Natural killer cell (primary cell): ENCODE data around the gene COP1. TPM values are rescaled to one million over a fixed set of nuclear protein-coding genes. Genes with fewer than 3 reads are reported as not detected.
A peak's percentile ranks its signal among the peaks of the same experiment; 100 is the strongest.
"Not testable (repeated sequence)": the region's sequence is repeated elsewhere in the genome, so short reads cannot be mapped to it uniquely, and the experiment has no call there.

Source experiments
- ATAC-seq, 3 donors: fragments of 150-1000 bp in 2 of 3; fragments of 200-7000 bp in 1 of 3; cut with Tn5 transposase; 1 replicate in 1 of 3; 2 replicates in 2 of 3; pipeline ENCODE4 v1.10.0; 2021; ENCODE audit warnings: mild to moderate bottlenecking in 2 of 3, moderate library complexity in 2 of 3
- DNase-seq, 2 donors: peaks; one replicate each; pipeline versions ENCODE4 v3.0.0 to v3.0.0-alpha.2; 2013 to 2021; ENCODE audit warnings: mixed read lengths in 1 of 2
- H3K27ac ChIP-seq: one replicate; pipeline ENCODE4 v1.5.1; 2013; ENCODE audit warnings: mild to moderate bottlenecking, low read length
- H3K27me3 ChIP-seq: one replicate; pipeline ENCODE4 v1.6.1; 2013; ENCODE audit warnings: low read length; ENCODE audit not compliant: control insufficient read depth, insufficient read depth
- H3K36me3 ChIP-seq: one replicate; pipeline ENCODE4 v1.6.1; 2013; ENCODE audit warnings: low read length; ENCODE audit not compliant: control insufficient read depth, insufficient read depth
- H3K4me1 ChIP-seq: one replicate; pipeline ENCODE4 v1.6.1; 2013; ENCODE audit warnings: low read length; ENCODE audit not compliant: control insufficient read depth, insufficient read depth
- H3K4me3 ChIP-seq: one replicate; pipeline ENCODE4 v1.5.1; 2013; ENCODE audit warnings: low read length
- H3K9me3 ChIP-seq: one replicate; pipeline ENCODE4 v1.6.1; 2013; ENCODE audit warnings: low read length; ENCODE audit not compliant: control insufficient read depth, insufficient read depth
- H3K27ac Mint-ChIP-seq, 2 donors: one replicate each; pipeline ENCODE4 v1.8.0; 2022; ENCODE audit warnings: mild to moderate bottlenecking in 2 of 2, mixed read lengths in 2 of 2, moderate library complexity in 1 of 2
- H3K27me3 Mint-ChIP-seq, 2 donors: one replicate each; pipeline ENCODE4 v1.8.0; 2022; ENCODE audit warnings: low read depth in 2 of 2, mixed read lengths in 2 of 2
- H3K36me3 Mint-ChIP-seq: one replicate; pipeline ENCODE4 v1.8.0; 2022; ENCODE audit warnings: mixed read lengths
- H3K4me1 Mint-ChIP-seq, 2 donors: one replicate each; pipeline ENCODE4 v1.8.0; 2022; ENCODE audit warnings: mixed read lengths in 2 of 2
- H3K4me3 Mint-ChIP-seq: one replicate; pipeline ENCODE4 v1.8.0; 2022; ENCODE audit warnings: mild to moderate bottlenecking, moderate library complexity, mixed read lengths
- H3K9me3 Mint-ChIP-seq, 2 donors: one replicate each; pipeline ENCODE4 v1.8.0; 2022; ENCODE audit warnings: mixed read lengths in 2 of 2
- CTCF ChIP-seq: fragments of 200-600 bp; IDR thresholded peaks from one replicate; pipeline ENCODE4 v1.8.0; 2022; ENCODE audit warnings: antibody characterized with exemption
- WGBS: methylation state at CpG from one replicate; pipeline ENCODE4 v1.1.7; 2013; ENCODE audit warnings: missing lambda C conversion rate; ENCODE audit not compliant: insufficient coverage; 5-methylcytosine and 5-hydroxymethylcytosine counted together
- intact Hi-C: fragments of 100-400 bp; cut with micrococcal nuclease; formaldehyde crosslinking; loops from one replicate; pipeline ENCODE4 v1.14.2; 2022
- total RNA-seq, 4 donors: library from RNA; stranded (reverse); fragments of 120-200 nt in 1 of 4; gene quantifications; one replicate each; pipeline versions ENCODE4 v1.2.3 to v1.2.4, GENCODE V29; 2013 to 2022

Gene COP1
- total RNA-seq, 3 donors from 2014 or later (not counting 1 experiment from before 2014, with no cell fraction given), result 56.2 to 70.9 (median 60.9) TPM

- peaks cover 6% of the 10 kb centered on the region for H3K36me3 ChIP-seq
- H3K36me3 Mint-ChIP-seq, result no peaks in the 10 kb centered on the region
Observed at GRCh38 chr1:176029155-176029554, 177.9 kb downstream of the COP1 start.

DNA sequence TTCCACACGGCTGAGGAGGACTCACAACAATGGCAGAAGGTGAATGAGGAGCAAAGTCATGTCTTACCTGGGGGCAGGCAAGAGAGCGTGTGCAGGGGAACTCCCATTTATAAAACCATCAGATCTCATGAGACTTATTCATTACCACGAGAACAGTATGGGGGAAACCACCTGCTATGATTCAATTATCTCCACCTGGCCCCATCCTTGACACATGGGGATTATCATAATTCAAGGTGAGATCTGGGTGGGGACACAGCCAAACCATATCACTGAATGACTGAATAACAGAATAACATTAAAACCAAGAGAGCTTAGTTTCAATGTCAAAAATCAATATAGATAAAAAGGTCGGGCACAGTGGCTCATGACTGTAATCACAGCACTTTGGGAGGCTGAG is 179.2 kb downstream of the COP1 start:
- H3K27me3 Mint-ChIP-seq, DNase-seq, H3K27me3 ChIP-seq, H3K4me1 ChIP-seq, intact Hi-C loops, H3K36me3 Mint-ChIP-seq, ATAC-seq, H3K27ac ChIP-seq, H3K9me3 ChIP-seq, H3K4me1 Mint-ChIP-seq, H3K4me3 ChIP-seq, H3K9me3 Mint-ChIP-seq, H3K36me3 ChIP-seq, H3K4me3 Mint-ChIP-seq: not testable (repeated sequence)
- 71% methylated on average over 3 of the region's 4 CpGs for WGBS
- peak overlapping the region in 1 of 2 donors; percentile 45 for H3K27ac Mint-ChIP-seq

More at GRCh38 chr1:176029155-176029554, 177.9 kb downstream of the COP1 start:
- DNase-seq (no peak), ATAC-seq (no peak)
- Mint-ChIP-seq H3K4me1 (peaks cover 0 to 7% of the 10 kb centered on the region in 2 donors), H3K27me3 (no peaks in the 10 kb centered on the region), H3K9me3 (no peaks in the 10 kb centered on the region), H3K27ac (no peak overlapping the region), H3K4me3 (no peak overlapping the region)
- Histone ChIP-seq H3K9me3 (no peaks in the 10 kb centered on the region), H3K4me1 (no peaks in the 10 kb centered on the region), H3K27ac (no peak overlapping the region), H3K4me3 (no peak overlapping the region), H3K27me3 (no peaks in the 10 kb centered on the region)
- intact Hi-C loops, result no loop called here
- TF ChIP-seq CTCF, result no peak

GRCh38 chr1:176022574-176022973 is 184.5 kb downstream of the COP1 start:
- H3K9me3 Mint-ChIP-seq, result no peaks in the 10 kb centered on the region
- H3K27ac Mint-ChIP-seq, result peak overlapping the region; percentile 3 to 21
- H3K4me3 ChIP-seq, result no peak overlapping the region
- H3K27me3 ChIP-seq, result no peaks in the 10 kb centered on the region
- TF ChIP-seq CTCF, result no peak
- peaks cover 13% of the 10 kb centered on the region for H3K36me3 ChIP-seq
- no peak for DNase-seq
- ATAC-seq, result no peak
- intact Hi-C loops, result no loop called here
- H3K27ac ChIP-seq, result no peak overlapping the region
- H3K36me3 Mint-ChIP-seq, result no peaks in the 10 kb centered on the region
- H3K4me1 ChIP-seq, result no peaks in the 10 kb centered on the region
- peaks cover 0 to 1% of the 10 kb centered on the region in 2 donors for H3K4me1 Mint-ChIP-seq
- 97% methylated on average over 3 of the region's 3 CpGs for WGBS
- H3K27me3 Mint-ChIP-seq, result no peaks in the 10 kb centered on the region
- no peaks in the 10 kb centered on the region for H3K9me3 ChIP-seq
- H3K4me3 Mint-ChIP-seq, result no peak overlapping the region

DNA sequence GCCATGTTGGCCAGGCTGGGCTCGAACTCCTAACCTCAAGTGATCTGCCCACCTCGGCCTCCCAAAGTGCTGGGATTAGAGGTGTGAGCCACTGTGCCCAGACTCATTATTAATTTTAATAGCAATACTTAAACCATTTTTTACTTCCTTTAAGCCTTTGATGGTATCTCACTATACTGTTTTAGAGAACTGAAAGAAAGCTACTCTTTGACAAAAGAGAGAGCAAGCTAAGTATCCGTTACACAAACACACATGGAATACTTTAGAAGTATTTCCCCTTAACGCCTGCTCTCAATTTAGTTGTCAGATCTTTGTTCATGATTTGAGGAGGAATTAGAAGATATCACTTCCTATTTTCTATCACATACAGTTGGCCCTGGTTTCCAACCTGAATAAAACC is 189.4 kb downstream of the COP1 start:
- Histone ChIP-seq H3K27ac (no peak overlapping the region), H3K4me3 (no peak overlapping the region), H3K4me1 (no peaks in the 10 kb centered on the region), H3K27me3 (no peaks in the 10 kb centered on the region), H3K9me3 (no peaks in the 10 kb centered on the region), H3K36me3 (peaks cover 11% of the 10 kb centered on the region)
- ATAC-seq (no peak), DNase-seq (no peak)
- peaks cover 9 to 10% of the 10 kb centered on the region in 2 donors for H3K4me1 Mint-ChIP-seq
- intact Hi-C loops, result no loop called here
- 75% methylated on average over 2 of the region's 4 CpGs for WGBS
- no peaks in the 10 kb centered on the region for H3K9me3 Mint-ChIP-seq
- TF ChIP-seq CTCF, result no peak
- H3K36me3 Mint-ChIP-seq, result no peaks in the 10 kb centered on the region
- no peaks in the 10 kb centered on the region for H3K27me3 Mint-ChIP-seq
- no peak overlapping the region for H3K27ac Mint-ChIP-seq
- no peak overlapping the region for H3K4me3 Mint-ChIP-seq
